HepG2 (cell line): ENCODE measurements around the gene KLKB1. TPM values are rescaled to one million over a fixed set of nuclear protein-coding genes. Genes with fewer than 3 reads are reported as not detected.
A peak's percentile ranks its signal among the peaks of the same experiment; 100 is the strongest.

ENCODE experiments used
- ATAC-seq: fragments of 200-7000 bp; cut with Tn5 transposase; 3 replicates; pipeline ENCODE4 v1.9.1; 2020; ENCODE audit warnings: mild to moderate bottlenecking, moderate library complexity
- Bru-seq: library from RNA; stranded (reverse); fragments of 400-500 nt; gene quantifications from one replicate; lab custom pipeline; 2021; lab: Mats Ljungman, UMichigan
- BruChase-seq, 2 experiments: library from RNA; stranded (reverse); fragments of 400-500 nt; gene quantifications; one replicate each; lab custom pipeline; 2021; lab: Mats Ljungman, UMichigan
- BruUV-seq: library from RNA; stranded (reverse); fragments of 400-500 nt; replicated peaks from 2 replicates; lab custom pipeline; 2021; lab: Mats Ljungman, UMichigan
- CTCF ChIA-PET: fragments of 300-600 bp; formaldehyde crosslinking; extraction: SDS; loops from one replicate; lab custom pipeline; 2021; ENCODE audit warnings: low total read pairs, inconsistent platforms, low intra/inter-chr PET ratio; lab: Yijun Ruan, JAX
- POLR2A ChIA-PET: fragments of 350-600 bp; sonication (Branson Sonifier 250); formaldehyde crosslinking; loops from one replicate; lab custom pipeline; 2020; ENCODE audit warnings: antibody characterized with exemption, inconsistent platforms; lab: Yijun Ruan, JAX
- DNase-seq: peaks from one replicate; pipeline ENCODE4 v3.0.0-alpha.2; 2015; ENCODE audit warnings: low spot score
- FAIRE-seq: peaks from 3 replicates; lab custom pipeline; 2011; peaks lifted over from hg19 to GRCh38; lab: Jason Lieb, UNC
- H2AFZ ChIP-seq: one replicate; pipeline ENCODE4 v1.6.1; 2011; ENCODE audit warnings: low read length, inconsistent platforms
- H3K27ac ChIP-seq: fragments of 300-600 bp; 3 replicates; pipeline ENCODE4 v1.8.0; 2011; ENCODE audit warnings: mixed run types, mild to moderate bottlenecking, mixed read lengths, low read length, inconsistent platforms; ENCODE audit not compliant: insufficient read depth; ENCODE audit errors: extremely low read length
- H3K27me3 ChIP-seq, 2 experiments: fragments of 200-600 bp in 1 of 2; 2 replicates in 1 of 2; 3 replicates in 1 of 2; pipeline versions ENCODE4 v1.6.0 to v1.8.0; 2011; ENCODE audit warnings: low read length in 2 of 2, mild to moderate bottlenecking in 2 of 2, moderate library complexity in 2 of 2, inconsistent platforms in 1 of 2; ENCODE audit not compliant: insufficient read depth in 2 of 2, control insufficient read depth in 1 of 2
- H3K36me3 ChIP-seq, 2 experiments: fragments of 200-600 bp in 1 of 2; replicated peaks in 1 of 2; 2 replicates in 1 of 2; 3 replicates in 1 of 2; pipeline versions ENCODE4 v1.5.1 to v1.8.0; 2011; ENCODE audit warnings: low read length in 2 of 2, inconsistent platforms in 1 of 2; ENCODE audit not compliant: insufficient read depth in 2 of 2, control insufficient read depth in 1 of 2
- H3K4me1 ChIP-seq: 2 replicates; pipeline ENCODE4 v1.5.1; 2012; ENCODE audit warnings: low read length, inconsistent platforms; ENCODE audit not compliant: insufficient read depth
- H3K4me2 ChIP-seq: 2 replicates; pipeline ENCODE4 v1.6.0; 2011; ENCODE audit warnings: low read depth, low read length, inconsistent platforms
- H3K4me3 ChIP-seq, 3 experiments: fragments of 200-600 bp in 1 of 3; sonication (generic), shearing (Covaris generic) in 1 of 3; replicated peaks in 1 of 3; 2 replicates each; pipeline ENCODE4 v1.5.1; 2011 to 2016; ENCODE audit warnings: low read length in 3 of 3, inconsistent platforms in 2 of 3, low read depth in 2 of 3, mild to moderate bottlenecking in 2 of 3, control low read depth in 1 of 3, mixed read lengths in 1 of 3; ENCODE audit not compliant: insufficient read depth in 1 of 3
- H3K79me2 ChIP-seq: one replicate; pipeline ENCODE4 v1.6.1; 2011; ENCODE audit warnings: low read length, inconsistent platforms; ENCODE audit not compliant: insufficient read depth
- H3K9ac ChIP-seq: 2 replicates; pipeline ENCODE4 v1.6.0; 2011; ENCODE audit warnings: mild to moderate bottlenecking, low read depth, low read length, inconsistent platforms; ENCODE audit not compliant: insufficient read depth
- H3K9me3 ChIP-seq: 2 replicates; pipeline ENCODE4 v1.5.1; 2012; ENCODE audit warnings: mild to moderate bottlenecking, low read length
- H4K20me1 ChIP-seq: 2 replicates; pipeline ENCODE4 v1.6.0; 2011; ENCODE audit warnings: inconsistent platforms, mild to moderate bottlenecking, low read length, moderate library complexity; ENCODE audit not compliant: insufficient read depth
- HNF1B ChIP-seq: sonication (generic); formaldehyde crosslinking; IDR thresholded peaks from 2 replicates; pipeline ENCODE4 v1.5.1; 2020; ENCODE audit warnings: mild to moderate bottlenecking, moderate library complexity, missing genetic modification reagents
- LCORL ChIP-seq, 2 experiments: fragments of 450-650 bp in 1 of 2; sonication (generic) in 1 of 2; formaldehyde crosslinking in 1 of 2; IDR thresholded peaks; 2 replicates each; pipeline versions ENCODE4 v1.5.0 to v1.6.1; 2017 to 2020; ENCODE audit warnings: antibody characterized with exemption in 1 of 2, missing genetic modification reagents in 1 of 2
- MED1 ChIP-seq: sonication (generic); formaldehyde crosslinking; IDR thresholded peaks from 2 replicates; pipeline ENCODE4 v1.4.0; 2020; ENCODE audit warnings: missing genetic modification reagents
- NFAT5 ChIP-seq: sonication (generic); formaldehyde crosslinking; IDR thresholded peaks from 2 replicates; pipeline ENCODE4 v1.4.0; 2020; ENCODE audit warnings: missing genetic modification reagents
- POGZ ChIP-seq: sonication (generic); formaldehyde crosslinking; IDR thresholded peaks from 2 replicates; pipeline ENCODE4 v1.4.0; 2020; ENCODE audit warnings: mild to moderate bottlenecking, missing genetic modification reagents
- SOX6 ChIP-seq, 2 experiments: fragments of 450-650 bp in 1 of 2; sonication (generic) in 1 of 2; formaldehyde crosslinking in 1 of 2; IDR thresholded peaks; 2 replicates each; pipeline versions ENCODE4 v1.4.0 to v1.6.1; 2017 to 2020; ENCODE audit warnings: antibody characterized with exemption in 1 of 2, mild to moderate bottlenecking in 1 of 2, missing genetic modification reagents in 1 of 2
- TBX2 ChIP-seq: sonication (generic); formaldehyde crosslinking; IDR thresholded peaks from 2 replicates; pipeline ENCODE4 v1.5.0; 2020; ENCODE audit warnings: missing genetic modification reagents, mild to moderate bottlenecking, borderline replicate concordance
- ZFP36 ChIP-seq: fragments of 150-350 bp; IDR thresholded peaks from 2 replicates; pipeline ENCODE4 v1.6.1; 2018; ENCODE audit warnings: borderline replicate concordance, low read length, low read depth; ENCODE audit not compliant: partially characterized antibody
- ZNF292 ChIP-seq: sonication (generic); formaldehyde crosslinking; IDR thresholded peaks from 2 replicates; pipeline ENCODE4 v1.8.1; 2022; ENCODE audit warnings: mild to moderate bottlenecking, low read depth, missing genetic modification reagents, borderline replicate concordance
- ZNF652 ChIP-seq: IDR thresholded peaks from 2 replicates; pipeline ENCODE4 v1.6.1; 2016; ENCODE audit warnings: low read depth, borderline replicate concordance
- ZNF879 ChIP-seq: sonication (generic); formaldehyde crosslinking; IDR thresholded peaks from 2 replicates; pipeline ENCODE4 v1.8.1; 2023; ENCODE audit warnings: missing genetic modification reagents
- WGBS: methylation state at CpG from one replicate; pipeline ENCODE4 v1.1.6; 2017; ENCODE audit warnings: low lambda C conversion rate; 5-methylcytosine and 5-hydroxymethylcytosine counted together
- in situ Hi-C: cut with HindIII; loops from 2 replicates; pipeline ENCODE4 v1.10.0; 2017; ENCODE audit warnings: low pct_unique_long_range_greater_than_20kb; ENCODE audit not compliant: extremely low pct_ligation_motif_present
- intact Hi-C: fragments of 100-400 bp; cut with micrococcal nuclease; formaldehyde crosslinking; loops from one replicate; pipeline ENCODE4 v1.10.0; 2022; ENCODE audit not compliant: unreplicated experiment
- long read RNA-seq, 2 experiments: library from RNA in 1 of 2; library from polyadenylated mRNA in 1 of 2; stranded (forward) in 1 of 2; unstranded in 1 of 2; transcript quantifications; one replicate each; pipeline ENCODE4 v2.0.0, GENCODE V29; 2019 to 2022
- polyA minus RNA-seq, 3 experiments: library from RNA; depleted of rRNA, polyadenylated mRNA; stranded (reverse); fragments of >200 nt; gene quantifications; 2 replicates each; pipeline ENCODE4 v1.2.3, GENCODE V29; 2011; ENCODE audit warnings: low replicate concordance in 1 of 3
- polyA plus RNA-seq, 8 experiments: library from polyadenylated mRNA; depleted of rRNA in 3 of 8; stranded (reverse) in 7 of 8; unstranded in 1 of 8; fragments of >200 nt; fragmentation: Illumina TruSeq in 4 of 8; extraction: Trizol in 4 of 8; gene quantifications; 2 replicates each; pipeline versions ENCODE4 v1.2.1 to v1.2.3, GENCODE V29; 2011 to 2016; ENCODE audit warnings: low read depth in 4 of 8, missing spikeins in 1 of 8, mixed read lengths in 1 of 8; ENCODE audit not compliant: insufficient read depth in 1 of 8
- total RNA-seq, 5 experiments: library from RNA; depleted of rRNA; stranded (reverse); fragments of >200 nt; fragmentation: Illumina TruSeq; extraction: Trizol; gene quantifications; 2 replicates each; pipeline ENCODE4 v1.2.3, GENCODE V29; 2016; ENCODE audit warnings: low read depth in 1 of 5

The KLKB1 gene
- total RNA-seq (2016; rRNA removed; fragmentation: Illumina TruSeq; extraction: Trizol) (0.49 and 0.59 TPM in 2 replicates), polyA plus RNA-seq (2011; rRNA removed) (0.26 and 0.67 TPM in 2 replicates), polyA minus RNA-seq (2011; rRNA and poly(A)+ RNA removed; ENCODE audit: low replicate concordance) (0.56 TPM in 1 of 2 replicates, not detected in the other), Bru-seq, nascent RNA (percentile 15 among the genes with signal in this experiment), BruChase-seq, experiment 1, labeled RNA remaining after a 6-hour chase (percentile 20 among the genes with signal in this experiment), BruChase-seq, experiment 2, labeled RNA remaining after a 2-hour chase (percentile 16 among the genes with signal in this experiment)
- total RNA-seq (2016; cell fraction: cytosol; rRNA removed; fragmentation: Illumina TruSeq; extraction: Trizol; ENCODE audit: low read depth): not detected in 2 replicates
- total RNA-seq (2016; cell fraction: insoluble cytoplasmic fraction; rRNA removed; fragmentation: Illumina TruSeq; extraction: Trizol): 0.32 TPM in 1 of 2 replicates, not detected in the other
- 0.19 and 0.21 TPM in 2 replicates for total RNA-seq (2016; cell fraction: membrane; rRNA removed; fragmentation: Illumina TruSeq; extraction: Trizol)
- total RNA-seq (2016; cell fraction: nucleus; rRNA removed; fragmentation: Illumina TruSeq; extraction: Trizol): 0.28 and 1.6 TPM in 2 replicates
- polyA plus RNA-seq (2011; cell fraction: cytosol; rRNA removed): 0.17 and 0.38 TPM in 2 replicates
- 0.35 and 0.50 TPM in 2 replicates for polyA plus RNA-seq (2011; cell fraction: nucleus; rRNA removed)
- 1.7 and 2.7 TPM in 2 replicates for polyA plus RNA-seq (2012)
- 0.08 TPM in 1 of 2 replicates, not detected in the other for polyA plus RNA-seq (2016; cell fraction: cytosol; fragmentation: Illumina TruSeq; extraction: Trizol; ENCODE audit: low read depth)
- 0.22 and 0.24 TPM in 2 replicates for polyA plus RNA-seq (2016; cell fraction: insoluble cytoplasmic fraction; fragmentation: Illumina TruSeq; extraction: Trizol; ENCODE audit: low read depth)
- polyA plus RNA-seq (2016; cell fraction: membrane; fragmentation: Illumina TruSeq; extraction: Trizol; ENCODE audit: low read depth): 0.14 and 0.16 TPM in 2 replicates
- polyA plus RNA-seq (2016; cell fraction: nucleus; fragmentation: Illumina TruSeq; extraction: Trizol; ENCODE audit: insufficient read depth, low read depth): 1.4 and 1.5 TPM in 2 replicates
- polyA minus RNA-seq (2011; cell fraction: cytosol; rRNA and poly(A)+ RNA removed): 0.69 TPM in 1 of 2 replicates, not detected in the other
- polyA minus RNA-seq (2011; cell fraction: nucleus; rRNA and poly(A)+ RNA removed): 0.25 TPM in 1 of 2 replicates, not detected in the other
- long read RNA-seq, experiment 1: 0 reads
- long read RNA-seq, experiment 2, partial matches to known transcripts: 0 of 3 reads
- long read RNA-seq, experiment 2, other reads (novel, unspliced or antisense): 3 of 3 reads

- in situ Hi-C loops: no loop called here
- peak within 1 kb of the TSS in 2 of 3 experiments; percentile 2 to 3; a peak in 2 of 6 replicates for H3K4me3 ChIP-seq
- no TSS peak for BruUV-seq
- intact Hi-C loops: no loop called here
- no peaks in the 10 kb centered on the region for H3K36me3 ChIP-seq
- POLR2A ChIA-PET: interaction anchor here (1.0 kb wide), 1 partner anchor 33 kb away, joined by 4 read pairs; no protein-coding TSS in a partner anchor
- CTCF ChIA-PET: no interaction called here
- peak; percentile 64 for DNase-seq
- peak; percentile 82 for ATAC-seq
- peak within 1 kb of the TSS; percentile 56 for H3K4me2 ChIP-seq
- peaks cover 8% of the 10 kb centered on the region; the same call in 1 of the 2 replicates for H3K9me3 ChIP-seq
- H3K9ac ChIP-seq: no peak within 1 kb of the TSS
- H3K79me2 ChIP-seq: no peaks in the 10 kb centered on the region
- H4K20me1 ChIP-seq: no peaks in the 10 kb centered on the region
- H3K4me1 ChIP-seq: peaks cover 25% of the 10 kb centered on the region
- H3K27me3 ChIP-seq: peaks cover 0 to 1% of the 10 kb centered on the region in 2 experiments; a peak in 1 of 5 replicates
- peak; percentile 58 for FAIRE-seq
- no peak within 1 kb of the TSS for H3K27ac ChIP-seq
- no peak within 1 kb of the TSS for H2AFZ ChIP-seq
- 40% methylated on average over 5 of the region's 5 CpGs for WGBS
- TF ChIP-seq ZFP36: no peak
- TF ChIP-seq ZNF879 (CRISPR knock-in tag): no peak
- peak; percentile 44; the same call in 1 of the 2 replicates for TF ChIP-seq MED1 (CRISPR knock-in tag)
- TF ChIP-seq TBX2 (CRISPR knock-in tag): 0 out of 2 replicates have a peak, but pooled peaks have one; percentile 24
- no peak for TF ChIP-seq ZNF292 (CRISPR knock-in tag)
- no peak for TF ChIP-seq SOX6 (IDR thresholded peaks at IDR 0.05)
- peak; percentile 59 for TF ChIP-seq SOX6 (CRISPR knock-in tag; IDR thresholded peaks at IDR 0.05)
- TF ChIP-seq HNF1B (CRISPR knock-in tag): peak; percentile 47; the same call in 1 of the 2 replicates
- no peak for TF ChIP-seq LCORL (IDR thresholded peaks at IDR 0.05)
- peak; percentile 41; the same call in 1 of the 2 replicates for TF ChIP-seq LCORL (CRISPR knock-in tag; IDR thresholded peaks at IDR 0.05)
- TF ChIP-seq ZNF652 (CRISPR knock-in tag): peak; percentile 97
- peak; percentile 45; the same call in 1 of the 2 replicates for TF ChIP-seq POGZ (CRISPR knock-in tag)
- no peak for TF ChIP-seq NFAT5 (CRISPR knock-in tag)
These were observed at the start of gene KLKB1 for GRCh38 chr4:186227221-186227620. Gene KLKB1 (plus strand): TSS chr4:186227507. CDS start chr4:186228196, 689 bp downstream.
